Measurements from ENCODE around the gene MCF2L. TPM values are rescaled to one million over a fixed set of nuclear protein-coding genes. Genes with fewer than 3 reads are reported as not detected.

The MCF2L gene
- polyA plus RNA-seq, 1 donor from 2014 or later, result 88.0 TPM

DNA sequence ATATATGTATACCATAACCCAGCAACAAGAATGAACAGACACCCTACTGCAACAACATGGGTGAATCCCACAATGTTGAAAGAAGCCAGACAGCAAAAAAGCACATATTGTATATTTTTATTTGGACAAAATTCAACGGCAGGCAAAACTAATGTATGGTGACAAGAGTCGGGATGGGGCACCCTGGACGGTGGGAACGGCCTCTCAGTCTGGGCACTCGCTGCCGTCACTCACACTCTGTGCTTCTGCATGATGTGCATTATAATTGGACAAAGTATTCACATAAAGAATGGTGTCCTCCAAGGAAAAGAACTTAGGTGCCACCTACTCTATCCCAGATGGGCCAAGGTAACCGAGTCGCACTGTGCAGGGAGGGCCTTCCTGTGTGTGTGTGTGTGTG lies 71.0 kb downstream of the MCF2L start:
- Histone ChIP-seq H3K27me3 (ENCODE audit: insufficient read depth, low read depth, low read length) (no peaks in the 10 kb centered on the region), H3K36me3 (ENCODE audit: insufficient read depth, low read length) (no peaks in the 10 kb centered on the region)
- TF ChIP-seq, protein P1, sequence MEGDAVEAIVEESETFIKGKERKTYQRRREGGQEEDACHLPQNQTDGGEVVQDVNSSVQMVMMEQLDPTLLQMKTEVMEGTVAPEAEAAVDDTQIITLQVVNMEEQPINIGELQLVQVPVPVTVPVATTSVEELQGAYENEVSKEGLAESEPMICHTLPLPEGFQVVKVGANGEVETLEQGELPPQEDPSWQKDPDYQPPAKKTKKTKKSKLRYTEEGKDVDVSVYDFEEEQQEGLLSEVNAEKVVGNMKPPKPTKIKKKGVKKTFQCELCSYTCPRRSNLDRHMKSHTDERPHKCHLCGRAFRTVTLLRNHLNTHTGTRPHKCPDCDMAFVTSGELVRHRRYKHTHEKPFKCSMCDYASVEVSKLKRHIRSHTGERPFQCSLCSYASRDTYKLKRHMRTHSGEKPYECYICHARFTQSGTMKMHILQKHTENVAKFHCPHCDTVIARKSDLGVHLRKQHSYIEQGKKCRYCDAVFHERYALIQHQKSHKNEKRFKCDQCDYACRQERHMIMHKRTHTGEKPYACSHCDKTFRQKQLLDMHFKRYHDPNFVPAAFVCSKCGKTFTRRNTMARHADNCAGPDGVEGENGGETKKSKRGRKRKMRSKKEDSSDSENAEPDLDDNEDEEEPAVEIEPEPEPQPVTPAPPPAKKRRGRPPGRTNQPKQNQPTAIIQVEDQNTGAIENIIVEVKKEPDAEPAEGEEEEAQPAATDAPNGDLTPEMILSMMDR (IDR thresholded peaks at IDR 0.05; ENCODE audit: poor library complexity, severe bottlenecking), result no peak
- TF ChIP-seq, protein P2, sequence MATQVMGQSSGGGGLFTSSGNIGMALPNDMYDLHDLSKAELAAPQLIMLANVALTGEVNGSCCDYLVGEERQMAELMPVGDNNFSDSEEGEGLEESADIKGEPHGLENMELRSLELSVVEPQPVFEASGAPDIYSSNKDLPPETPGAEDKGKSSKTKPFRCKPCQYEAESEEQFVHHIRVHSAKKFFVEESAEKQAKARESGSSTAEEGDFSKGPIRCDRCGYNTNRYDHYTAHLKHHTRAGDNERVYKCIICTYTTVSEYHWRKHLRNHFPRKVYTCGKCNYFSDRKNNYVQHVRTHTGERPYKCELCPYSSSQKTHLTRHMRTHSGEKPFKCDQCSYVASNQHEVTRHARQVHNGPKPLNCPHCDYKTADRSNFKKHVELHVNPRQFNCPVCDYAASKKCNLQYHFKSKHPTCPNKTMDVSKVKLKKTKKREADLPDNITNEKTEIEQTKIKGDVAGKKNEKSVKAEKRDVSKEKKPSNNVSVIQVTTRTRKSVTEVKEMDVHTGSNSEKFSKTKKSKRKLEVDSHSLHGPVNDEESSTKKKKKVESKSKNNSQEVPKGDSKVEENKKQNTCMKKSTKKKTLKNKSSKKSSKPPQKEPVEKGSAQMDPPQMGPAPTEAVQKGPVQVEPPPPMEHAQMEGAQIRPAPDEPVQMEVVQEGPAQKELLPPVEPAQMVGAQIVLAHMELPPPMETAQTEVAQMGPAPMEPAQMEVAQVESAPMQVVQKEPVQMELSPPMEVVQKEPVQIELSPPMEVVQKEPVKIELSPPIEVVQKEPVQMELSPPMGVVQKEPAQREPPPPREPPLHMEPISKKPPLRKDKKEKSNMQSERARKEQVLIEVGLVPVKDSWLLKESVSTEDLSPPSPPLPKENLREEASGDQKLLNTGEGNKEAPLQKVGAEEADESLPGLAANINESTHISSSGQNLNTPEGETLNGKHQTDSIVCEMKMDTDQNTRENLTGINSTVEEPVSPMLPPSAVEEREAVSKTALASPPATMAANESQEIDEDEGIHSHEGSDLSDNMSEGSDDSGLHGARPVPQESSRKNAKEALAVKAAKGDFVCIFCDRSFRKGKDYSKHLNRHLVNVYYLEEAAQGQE (IDR thresholded peaks at IDR 0.05; ENCODE audit: borderline replicate concordance), result no peak
- no peak for TF ChIP-seq EZH2 (IDR thresholded peaks at IDR 0.05; ENCODE audit: borderline replicate concordance, insufficient read depth, low read length, poor library complexity, severe bottlenecking)
- no peak for TF ChIP-seq EP300 (conservative IDR thresholded peaks at IDR 0.05; ENCODE audit: poor library complexity, severe bottlenecking)

DNA sequence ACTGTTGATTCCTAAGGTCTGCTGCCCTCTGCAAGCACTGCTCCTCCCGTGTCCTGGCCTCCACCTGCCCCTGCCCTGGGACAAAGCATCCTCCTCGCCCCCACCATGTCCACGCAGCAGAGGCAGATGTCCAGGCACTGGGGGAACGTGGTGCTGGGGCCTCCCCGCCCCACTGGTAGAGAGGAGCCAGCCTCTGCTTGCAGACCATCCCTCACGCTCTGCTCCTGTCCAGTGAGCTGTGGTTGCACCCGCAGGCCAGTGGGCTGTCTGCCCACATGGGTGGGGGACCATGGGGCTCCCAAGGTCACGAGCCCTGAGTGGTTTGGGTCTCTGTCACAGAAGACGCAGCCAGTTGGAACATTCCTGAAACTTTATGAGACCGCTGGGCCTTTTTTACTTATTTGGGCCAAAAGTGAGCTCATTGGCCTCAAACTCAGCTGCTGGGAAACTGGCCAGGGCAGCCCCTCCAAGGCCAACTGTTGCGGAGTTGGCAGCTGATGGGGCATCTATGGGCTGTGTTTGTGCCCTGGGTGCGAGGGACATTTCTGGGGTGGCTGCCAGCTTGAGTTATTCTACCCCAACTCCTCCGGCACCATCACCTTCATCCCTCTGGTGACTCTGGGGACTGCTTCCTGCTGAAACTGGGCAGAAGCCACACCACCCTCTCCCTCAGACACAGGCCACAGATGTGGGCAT lies 71.7 kb downstream of the MCF2L start:
- H3K9ac ChIP-seq (ENCODE audit: low read length), result no peak overlapping the region
- H3K79me2 ChIP-seq (replicated peaks; ENCODE audit: insufficient read depth, low read length), result no peaks in the 10 kb centered on the region
- H3K4me2 ChIP-seq (ENCODE audit: low read length), result no peak overlapping the region
- no peaks in the 10 kb centered on the region for H4K20me1 ChIP-seq (ENCODE audit: insufficient read depth)
- no peak for TF ChIP-seq RAD21 (conservative IDR thresholded peaks at IDR 0.05)
- TF ChIP-seq SMC3 (conservative IDR thresholded peaks at IDR 0.05; ENCODE audit: poor library complexity), result no peak
- TF ChIP-seq, protein P1 (IDR thresholded peaks at IDR 0.05; ENCODE audit: poor library complexity, severe bottlenecking), result no peak
- TF ChIP-seq POLR2AphosphoS5 (IDR thresholded peaks at IDR 0.05), result no peak
- TF ChIP-seq EP300 (conservative IDR thresholded peaks at IDR 0.05; ENCODE audit: poor library complexity, severe bottlenecking), result no peak
- TF ChIP-seq MXI1 (conservative IDR thresholded peaks at IDR 0.05; ENCODE audit: poor library complexity, severe bottlenecking), result no peak
- no peak for TF ChIP-seq EZH2 (IDR thresholded peaks at IDR 0.05; ENCODE audit: borderline replicate concordance, insufficient read depth, low read length, poor library complexity, severe bottlenecking)
- TF ChIP-seq TAF1 (IDR thresholded peaks at IDR 0.05; ENCODE audit: low read depth), result no peak
- TF ChIP-seq, protein P2 (IDR thresholded peaks at IDR 0.05; ENCODE audit: borderline replicate concordance), result no peak
- H3K9me2 ChIP-seq (ENCODE audit: insufficient read depth, low read length), result no peaks in the 10 kb centered on the region
- H3K9me3 ChIP-seq (ENCODE audit: low read length), result peaks cover 5% of the 10 kb centered on the region
- no peaks in the 10 kb centered on the region for H3F3A ChIP-seq (ENCODE audit: insufficient read depth, low read length, poor library complexity, severe bottlenecking)
- H2AFZ ChIP-seq (ENCODE audit: low read depth, low read length), result no peak overlapping the region
- no peak overlapping the region for H3K27ac ChIP-seq (ENCODE audit: low read length)
- no peak overlapping the region for H3K4me3 ChIP-seq (ENCODE audit: low read length)
- no peaks in the 10 kb centered on the region for H3K36me3 ChIP-seq (ENCODE audit: insufficient read depth, low read length)
- no peaks in the 10 kb centered on the region for H3K27me3 ChIP-seq (ENCODE audit: insufficient read depth, low read depth, low read length)

More for the DNA sequence above, 71.0 kb downstream of the MCF2L start:
- H3K9ac ChIP-seq (ENCODE audit: low read length), result no peak overlapping the region
- H3K79me2 ChIP-seq (replicated peaks; ENCODE audit: insufficient read depth, low read length), result no peaks in the 10 kb centered on the region
- no peak overlapping the region for H3K27ac ChIP-seq (ENCODE audit: low read length)
- no peak overlapping the region for H3K4me3 ChIP-seq (ENCODE audit: low read length)
- no peaks in the 10 kb centered on the region for H3F3A ChIP-seq (ENCODE audit: insufficient read depth, low read length, poor library complexity, severe bottlenecking)
- H3K9me3 ChIP-seq (ENCODE audit: low read length), result peaks cover 5% of the 10 kb centered on the region
- H2AFZ ChIP-seq (ENCODE audit: low read depth, low read length), result no peak overlapping the region
- H3K4me2 ChIP-seq (ENCODE audit: low read length), result no peak overlapping the region
- no peaks in the 10 kb centered on the region for H4K20me1 ChIP-seq (ENCODE audit: insufficient read depth)
- no peaks in the 10 kb centered on the region for H3K9me2 ChIP-seq (ENCODE audit: insufficient read depth, low read length)

All from neural cell (in vitro differentiated cells).